Raji (cell line): Measurements from ENCODE around the gene SLC2A6.

Source experiments
- POLR2A ChIP-seq: IDR thresholded peaks from 2 replicates; pipeline ENCODE4 v1.6.1; 2011; ENCODE audit warnings: low read depth, low read length, control low read depth; ENCODE audit not compliant: insufficient read depth

SLC2A6 gene

GRCh38 chr9:133429641-133430161 is 49.2 kb downstream of the SLC2A6 start:
- TF ChIP-seq POLR2A = no peak

- no peak for TF ChIP-seq POLR2A
These were observed 49.7 kb downstream of the SLC2A6 start for GRCh38 chr9:133429214-133429613.

GRCh38 chr9:133428617-133429101 is 50.2 kb downstream of the SLC2A6 start:
- TF ChIP-seq POLR2A = no peak

GRCh38 chr9:133427658-133428348 is 51.1 kb downstream of the SLC2A6 start:
- no peak for TF ChIP-seq POLR2A

GRCh38 chr9:133426011-133426410 is 52.9 kb downstream of the SLC2A6 start:
- no peak for TF ChIP-seq POLR2A

- no peak for TF ChIP-seq POLR2A
These were observed 53.8 kb downstream of the SLC2A6 start for GRCh38 chr9:133425049-133425632.

GRCh38 chr9:133424187-133424586 is 54.7 kb downstream of the SLC2A6 start:
- TF ChIP-seq POLR2A = no peak

- TF ChIP-seq POLR2A = no peak
These were observed 55.7 kb downstream of the SLC2A6 start for GRCh38 chr9:133423216-133423615.

GRCh38 chr9:133421615-133422542 is 57.0 kb downstream of the SLC2A6 start, which contains the start of gene ADAMTS13:
Gene ADAMTS13, plus strand, starts transcription at chr9:133422367. Its CDS starts 77 bp downstream, at chr9:133422444.
- no peak for TF ChIP-seq POLR2A
